Ovary (tissue), 9 donors: Measurements from ENCODE around the gene FLT3LG. TPM values are rescaled to one million over a fixed set of nuclear protein-coding genes. Genes with fewer than 3 reads are reported as not detected.

Experiments used
- DNase-seq, 5 donors: peaks; one replicate each; pipeline ENCODE4 v3.0.0-alpha.2; 2019 to 2020
- H3K27ac ChIP-seq, 2 donors: fragments of 200-600 bp; one replicate each; pipeline versions ENCODE4 v1.5.1 to v1.8.0; 2019 to 2022
- H3K27me3 ChIP-seq: fragments of 200-600 bp; one replicate; pipeline ENCODE4 v1.8.0; 2022
- H3K36me3 ChIP-seq: fragments of 200-600 bp; sonication (generic); one replicate; pipeline ENCODE4 v1.5.1; 2019
- H3K4me1 ChIP-seq: one replicate; pipeline ENCODE4 v1.8.1; 2013; ENCODE audit warnings: mild to moderate bottlenecking, moderate library complexity; ENCODE audit not compliant: insufficient read depth
- H3K4me3 ChIP-seq: fragments of 200-600 bp; sonication (generic); one replicate; pipeline ENCODE4 v1.5.1; 2017
- H3K9me3 ChIP-seq, 2 donors: fragments of 200-600 bp in 1 of 2; sonication (generic) in 1 of 2; one replicate each; pipeline versions ENCODE4 v1.5.1 to v1.8.1; 2013 to 2019; ENCODE audit warnings: mild to moderate bottlenecking in 1 of 2, moderate library complexity in 1 of 2
- EP300 ChIP-seq: sonication (generic); formaldehyde crosslinking; IDR thresholded peaks from one replicate; pipeline ENCODE4 v1.6.1; 2017; ENCODE audit warnings: antibody characterized with exemption
- POLR2A ChIP-seq: fragments of 450-650 bp; IDR thresholded peaks from one replicate; pipeline ENCODE4 v1.6.1; 2017; ENCODE audit warnings: antibody characterized with exemption, mild to moderate bottlenecking, moderate library complexity
- WGBS, 3 donors: extraction: QIAGEN DNeasy Blood & Tissue Kit in 1 of 3; methylation state at CpG; one replicate each; pipeline versions ENCODE4 v1.1.5 to v1.1.7; 2013 to 2017; 5-methylcytosine and 5-hydroxymethylcytosine counted together
- intact Hi-C, 4 donors: fragments of 100-400 bp; cut with DNase I; formaldehyde crosslinking; loops; one replicate each; pipeline versions ENCODE4 v1.11.0 to v1.15.1; 2022 to 2023
- polyA plus RNA-seq, 2 donors: library from polyadenylated mRNA; stranded (reverse); fragments of 200-250 nt in 1 of 2; fragments of 350-450 nt in 1 of 2; fragmentation: Illumina TruSeq in 1 of 2; extraction: RNeasy Lipid Tissue Mini Kit (QIAGEN cat#74804) in 1 of 2; gene quantifications; one replicate each; pipeline ENCODE4 v1.2.3, GENCODE V29; 2013 to 2014
- total RNA-seq, 7 donors: library from RNA; depleted of rRNA in 2 of 7; stranded (reverse); fragments of >200 nt in 2 of 7; fragmentation: NEBNext Ultra II Directional in 3 of 7; extraction: Animal tissue kit (Norgen Biotek cat#: 25700) in 3 of 7; gene quantifications; one replicate each; pipeline versions ENCODE4 v1.1.0 to v1.2.4, GENCODE V29; 2016 to 2023
- TF ChIP-seq, protein P1 (sequence below), 3 donors: fragments of 450-650 bp in 2 of 3; fragments of 200-600 bp in 1 of 3; IDR thresholded peaks; one replicate each; pipeline versions ENCODE4 v1.5.1 to v1.8.0; 2016 to 2022; ENCODE audit warnings: antibody characterized with exemption in 3 of 3, mild to moderate bottlenecking in 1 of 3
- donor health status: DM: no; HTN: no; CAD: no; lungs with moderate emphysema.
- donor health status: DM: no; HTN: no; CAD: no.
- donor health status: Bipolar disorder and iron deficiency.
- donor health status: DM: yes; HTN: yes; CAD: no.
- donor health status: DM: no; HTN: no; CAD: no.
- donor health status: DM: yes; HTN: yes; CAD: no.

Gene FLT3LG
- total and polyA plus RNA-seq, 9 donors, result 3.9 to 15.3 (median 12.2) TPM

GRCh38 chr19:49488046-49488862 lies 14.2 kb downstream of the FLT3LG start:
- no peak for DNase-seq
- intact Hi-C loops, result loop anchor here in 1 of 4 donors (10.0 kb wide), 1 partner anchor 187 kb away; the partner anchor contains the start of gene PRMT1
- no peaks in the 10 kb centered on the region for H3K36me3 ChIP-seq

GRCh38 chr19:49488863-49489537 lies 15.0 kb downstream of the FLT3LG start:
- intact Hi-C loops, result loop anchor here in 1 of 4 donors (10.0 kb wide), 1 partner anchor 186 kb away; the partner anchor contains the start of gene PRMT1
- TF ChIP-seq POLR2A, result no peak
- TF ChIP-seq, protein P1, sequence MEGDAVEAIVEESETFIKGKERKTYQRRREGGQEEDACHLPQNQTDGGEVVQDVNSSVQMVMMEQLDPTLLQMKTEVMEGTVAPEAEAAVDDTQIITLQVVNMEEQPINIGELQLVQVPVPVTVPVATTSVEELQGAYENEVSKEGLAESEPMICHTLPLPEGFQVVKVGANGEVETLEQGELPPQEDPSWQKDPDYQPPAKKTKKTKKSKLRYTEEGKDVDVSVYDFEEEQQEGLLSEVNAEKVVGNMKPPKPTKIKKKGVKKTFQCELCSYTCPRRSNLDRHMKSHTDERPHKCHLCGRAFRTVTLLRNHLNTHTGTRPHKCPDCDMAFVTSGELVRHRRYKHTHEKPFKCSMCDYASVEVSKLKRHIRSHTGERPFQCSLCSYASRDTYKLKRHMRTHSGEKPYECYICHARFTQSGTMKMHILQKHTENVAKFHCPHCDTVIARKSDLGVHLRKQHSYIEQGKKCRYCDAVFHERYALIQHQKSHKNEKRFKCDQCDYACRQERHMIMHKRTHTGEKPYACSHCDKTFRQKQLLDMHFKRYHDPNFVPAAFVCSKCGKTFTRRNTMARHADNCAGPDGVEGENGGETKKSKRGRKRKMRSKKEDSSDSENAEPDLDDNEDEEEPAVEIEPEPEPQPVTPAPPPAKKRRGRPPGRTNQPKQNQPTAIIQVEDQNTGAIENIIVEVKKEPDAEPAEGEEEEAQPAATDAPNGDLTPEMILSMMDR (IDR thresholded peaks at IDR 0.05), result no peak
- TF ChIP-seq EP300, result no peak
- H3K27me3 ChIP-seq, result no peaks in the 10 kb centered on the region
- DNase-seq, result no peak
- no peaks in the 10 kb centered on the region for H3K9me3 ChIP-seq
- 11 to 19% (median 11%) methylated on average over 15 of the region's 15 CpGs for WGBS, 3 donors
- H3K27ac ChIP-seq, result peak overlapping the region in 1 of 2 donors; percentile 0
- peak overlapping the region; percentile 65 for H3K4me3 ChIP-seq
- peaks cover 9% of the 10 kb centered on the region for H3K4me1 ChIP-seq
- H3K36me3 ChIP-seq, result no peaks in the 10 kb centered on the region

More at GRCh38 chr19:49488046-49488862, 14.2 kb downstream of the FLT3LG start:
- 0 to 1% (median 0%) methylated on average over 26 of the region's 26 CpGs for WGBS, 3 donors
- TF ChIP-seq EP300 (no peak), POLR2A (no peak)
- TF ChIP-seq, protein P1 (IDR thresholded peaks at IDR 0.05), result no peak
- H3K4me1 ChIP-seq, result peaks cover 9% of the 10 kb centered on the region
- peak overlapping the region; percentile 84 for H3K27ac ChIP-seq
- peak overlapping the region; percentile 65 for H3K4me3 ChIP-seq
- H3K27me3 ChIP-seq, result no peaks in the 10 kb centered on the region
- H3K9me3 ChIP-seq, result no peaks in the 10 kb centered on the region

DNA sequence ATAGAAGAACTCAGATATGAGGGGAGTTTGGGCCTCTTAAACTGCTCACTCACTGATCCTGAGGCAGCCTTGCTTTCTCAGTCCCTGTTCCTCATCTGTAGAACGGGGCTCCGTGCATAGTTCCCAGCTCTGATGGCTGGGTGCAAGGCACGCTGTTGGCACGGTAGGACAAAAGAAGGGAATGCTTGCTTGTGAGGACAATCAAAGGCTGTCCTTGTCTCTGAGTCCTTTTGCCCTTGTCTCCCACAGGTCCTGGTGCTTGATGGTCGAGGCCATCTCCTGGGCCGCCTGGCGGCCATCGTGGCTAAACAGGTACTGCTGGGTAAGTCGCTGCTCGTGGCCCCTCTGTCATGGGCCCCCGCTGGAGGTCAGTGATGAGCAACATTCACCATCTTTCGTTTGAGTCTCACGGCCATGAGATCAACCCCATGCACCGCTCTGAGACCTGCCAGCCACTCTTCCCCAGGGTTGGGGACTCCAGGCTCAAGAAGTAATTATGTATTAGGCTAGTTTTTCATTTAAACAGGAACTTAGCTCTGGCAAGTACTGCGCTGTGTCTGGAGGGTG lies 15.7 kb downstream of the FLT3LG start:
- Histone ChIP-seq H3K27ac (peak overlapping the region in 1 of 2 donors; percentile 0), H3K36me3 (no peaks in the 10 kb centered on the region), H3K4me1 (peaks cover 9% of the 10 kb centered on the region), H3K9me3 (no peaks in the 10 kb centered on the region), H3K4me3 (no peak overlapping the region), H3K27me3 (no peaks in the 10 kb centered on the region)
- intact Hi-C loops, result loop anchor here in 1 of 4 donors (10.0 kb wide), 1 partner anchor 185 kb away; the partner anchor contains the start of gene PRMT1
- whole genome bisulfite sequencing, 3 donors, result 29 to 52% (median 38%) methylated on average over 15 of the region's 15 CpGs
- no peak for DNase-seq
- TF ChIP-seq, protein P1 (IDR thresholded peaks at IDR 0.05), result no peak
- no peak for TF ChIP-seq EP300
- TF ChIP-seq POLR2A, result no peak

DNA sequence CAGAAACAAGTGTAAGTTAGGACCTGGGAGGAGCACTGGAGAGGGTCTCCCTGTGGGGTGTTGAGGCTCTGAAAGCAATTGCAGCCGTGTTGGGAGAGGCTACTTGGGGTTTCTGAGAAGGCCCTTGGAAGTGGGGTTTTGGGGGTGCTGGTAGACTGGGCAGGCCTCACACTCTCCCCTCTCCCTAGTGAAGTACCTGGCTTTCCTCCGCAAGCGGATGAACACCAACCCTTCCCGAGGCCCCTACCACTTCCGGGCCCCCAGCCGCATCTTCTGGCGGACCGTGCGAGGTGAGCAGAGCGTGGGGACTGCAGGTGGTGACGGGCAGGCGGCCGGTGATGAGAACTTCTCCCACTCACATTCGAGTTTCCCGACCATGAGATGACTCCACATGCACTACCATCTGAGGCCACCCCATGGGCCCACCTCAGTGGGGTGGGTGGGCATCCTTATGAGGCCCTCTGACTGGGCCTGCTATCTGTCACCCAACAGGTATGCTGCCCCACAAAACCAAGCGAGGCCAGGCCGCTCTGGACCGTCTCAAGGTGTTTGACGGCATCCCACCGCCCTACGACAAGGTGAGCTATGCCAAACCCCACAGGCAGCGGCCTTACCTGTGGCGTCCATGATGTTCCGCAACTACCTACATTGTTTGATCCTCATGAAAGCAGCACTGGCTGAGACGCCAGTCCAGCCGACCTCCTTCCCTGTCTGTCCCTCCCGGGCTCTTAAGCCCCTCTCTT lies 16.4 kb downstream of the FLT3LG start:
- 73 to 78% (median 75%) methylated on average over 27 of the region's 27 CpGs for WGBS, 3 donors
- H3K4me1 ChIP-seq, result peaks cover 9% of the 10 kb centered on the region
- H3K36me3 ChIP-seq, result no peaks in the 10 kb centered on the region
- H3K9me3 ChIP-seq, result no peaks in the 10 kb centered on the region
- no peak overlapping the region for H3K4me3 ChIP-seq
- H3K27ac ChIP-seq, result no peak overlapping the region
- DNase-seq, result peak in 1 of 5 donors; percentile 35
- TF ChIP-seq EP300, result no peak
- TF ChIP-seq, protein P1 (IDR thresholded peaks at IDR 0.05), result no peak
- no peak for TF ChIP-seq POLR2A
- no peaks in the 10 kb centered on the region for H3K27me3 ChIP-seq
- intact Hi-C loops, result no loop called here
